Measurements from ENCODE around the gene EEF1AKMT3.

EEF1AKMT3 gene

DNA sequence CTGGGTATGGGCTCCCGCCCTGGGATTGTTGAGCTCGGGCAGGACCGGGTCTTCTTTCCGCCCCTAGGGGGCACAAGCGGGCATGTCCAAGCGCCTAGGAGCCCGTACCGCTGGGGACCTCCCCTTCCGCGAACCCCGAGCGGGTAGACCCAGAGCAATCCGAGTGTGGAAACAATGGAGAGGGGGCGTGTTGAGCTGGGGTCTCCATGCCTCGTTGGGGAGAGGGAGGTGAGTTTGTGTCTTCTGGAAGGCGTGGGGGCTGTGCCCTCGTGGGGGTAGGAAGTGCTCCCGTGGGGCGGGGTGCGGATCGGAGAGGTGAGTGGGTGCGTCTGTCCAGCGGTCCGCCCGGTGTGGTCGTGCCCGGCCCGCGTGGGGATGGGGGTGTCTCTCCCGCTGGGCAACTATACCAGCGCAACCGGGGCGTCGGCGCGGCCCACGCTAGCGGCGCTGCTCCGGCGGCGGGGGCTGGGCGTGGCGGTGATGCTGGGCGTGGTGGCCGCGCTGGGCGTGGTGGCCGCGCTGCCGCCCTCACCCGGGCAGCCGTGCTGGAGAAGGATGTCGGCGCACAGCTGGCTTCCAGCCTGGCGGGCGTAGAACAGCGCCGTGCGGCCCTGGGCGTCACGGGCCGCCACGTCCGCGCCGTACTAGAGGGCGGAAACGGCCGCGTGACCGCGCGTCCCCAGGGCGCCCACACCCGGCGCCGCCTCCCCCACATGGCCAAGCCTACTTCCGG is 46.1 kb upstream of the EEF1AKMT3 start:
- Histone ChIP-seq H3K9ac (ENCODE audit: low read depth, low read length) (no peak overlapping the region), H3K4me1 (ENCODE audit: insufficient read depth, low read length) (no peaks in the 10 kb centered on the region), H3K27me3 (ENCODE audit: insufficient read depth, low read length, poor library complexity) (no peaks in the 10 kb centered on the region), H3K9me3 (ENCODE audit: insufficient read depth, low read length, severe bottlenecking) (no peaks in the 10 kb centered on the region), H3K79me2 (ENCODE audit: insufficient read depth, low read length) (no peaks in the 10 kb centered on the region), H2AFZ (ENCODE audit: low read depth, low read length) (no peak overlapping the region), H3K36me3 (ENCODE audit: insufficient read depth, low read length) (peaks cover 50% of the 10 kb centered on the region), H3K4me2 (ENCODE audit: insufficient read depth, low read length) (no peak overlapping the region), H3K4me3 (ENCODE audit: low read depth in 1 of 2, low read length in 2 of 2) (no peak overlapping the region), H3K27ac (ENCODE audit: low read length) (no peak overlapping the region), H4K20me1 (ENCODE audit: insufficient read depth, low read length) (no peaks in the 10 kb centered on the region; the same call in none of the 2 replicates)
- DNase-seq (no peak), ATAC-seq (ENCODE audit: insufficient read depth, low read depth) (no peak)
- TF ChIP-seq EZH2 (IDR thresholded peaks at IDR 0.05; ENCODE audit: borderline replicate concordance, low read depth, low read length, severe bottlenecking) = no peak
- peak; percentile 41 for TF ChIP-seq CTCF (IDR thresholded peaks at IDR 0.05; ENCODE audit: borderline replicate concordance, extremely low read depth, low read length, poor library complexity, severe bottlenecking)

DNA sequence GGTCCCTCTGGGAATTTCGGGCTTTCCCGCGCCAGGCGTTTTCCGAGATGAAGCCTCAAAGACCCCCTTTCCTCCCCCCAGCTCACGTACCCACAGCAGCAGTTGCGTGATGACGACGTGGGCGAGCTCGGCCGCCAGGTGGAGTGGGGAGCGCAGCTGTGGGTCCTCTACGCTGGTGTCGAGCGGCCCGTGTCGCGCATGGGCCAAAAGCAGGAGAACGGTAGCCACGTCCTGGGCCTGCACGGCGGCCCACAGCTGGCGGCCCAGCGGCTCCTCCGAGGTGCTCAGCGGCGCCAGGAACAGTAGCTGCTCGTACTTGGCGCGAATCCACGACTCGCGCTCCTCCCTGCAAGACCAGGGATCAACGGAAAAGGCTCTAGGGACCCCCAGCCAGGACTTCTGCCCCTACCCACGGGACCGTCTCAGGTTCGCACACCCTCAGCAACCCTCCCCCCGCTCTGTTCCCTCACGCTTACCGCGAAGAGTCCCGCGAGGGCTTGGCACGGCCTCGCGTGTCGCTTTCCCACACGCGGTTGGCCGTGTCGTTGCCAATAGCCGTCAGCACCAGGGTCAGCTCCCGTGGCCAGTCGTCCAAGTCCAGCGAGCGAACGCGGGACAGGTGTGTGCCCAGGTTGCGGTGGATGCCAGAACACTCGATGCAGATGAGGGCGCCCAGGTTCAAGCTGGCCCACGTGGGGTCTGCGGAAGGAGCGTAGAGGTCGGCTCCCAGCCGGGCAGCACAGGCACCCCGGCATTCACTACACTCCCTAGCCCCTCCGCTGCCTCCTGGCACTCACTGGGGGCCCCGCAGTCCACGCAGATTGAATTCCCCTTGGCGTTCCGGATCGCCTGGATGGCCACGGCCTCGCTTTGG is 45.3 kb upstream of the EEF1AKMT3 start:
- Histone ChIP-seq H3K9ac (ENCODE audit: low read depth, low read length) (no peak overlapping the region), H2AFZ (ENCODE audit: low read depth, low read length) (no peak overlapping the region), H3K27me3 (ENCODE audit: insufficient read depth, low read length, poor library complexity) (no peaks in the 10 kb centered on the region), H4K20me1 (ENCODE audit: insufficient read depth, low read length) (no peaks in the 10 kb centered on the region; the same call in none of the 2 replicates), H3K36me3 (ENCODE audit: insufficient read depth, low read length) (peaks cover 50% of the 10 kb centered on the region), H3K79me2 (ENCODE audit: insufficient read depth, low read length) (no peaks in the 10 kb centered on the region), H3K4me1 (ENCODE audit: insufficient read depth, low read length) (no peaks in the 10 kb centered on the region), H3K4me3 (ENCODE audit: low read depth in 1 of 2, low read length in 2 of 2) (no peak overlapping the region), H3K4me2 (ENCODE audit: insufficient read depth, low read length) (no peak overlapping the region), H3K9me3 (ENCODE audit: insufficient read depth, low read length, severe bottlenecking) (no peaks in the 10 kb centered on the region), H3K27ac (ENCODE audit: low read length) (no peak overlapping the region)
- no peak for ATAC-seq (ENCODE audit: insufficient read depth, low read depth)
- no peak for DNase-seq
- TF ChIP-seq EZH2 (IDR thresholded peaks at IDR 0.05; ENCODE audit: borderline replicate concordance, low read depth, low read length, severe bottlenecking) = no peak
- no peak for TF ChIP-seq CTCF (IDR thresholded peaks at IDR 0.05; ENCODE audit: borderline replicate concordance, extremely low read depth, low read length, poor library complexity, severe bottlenecking)

DNA sequence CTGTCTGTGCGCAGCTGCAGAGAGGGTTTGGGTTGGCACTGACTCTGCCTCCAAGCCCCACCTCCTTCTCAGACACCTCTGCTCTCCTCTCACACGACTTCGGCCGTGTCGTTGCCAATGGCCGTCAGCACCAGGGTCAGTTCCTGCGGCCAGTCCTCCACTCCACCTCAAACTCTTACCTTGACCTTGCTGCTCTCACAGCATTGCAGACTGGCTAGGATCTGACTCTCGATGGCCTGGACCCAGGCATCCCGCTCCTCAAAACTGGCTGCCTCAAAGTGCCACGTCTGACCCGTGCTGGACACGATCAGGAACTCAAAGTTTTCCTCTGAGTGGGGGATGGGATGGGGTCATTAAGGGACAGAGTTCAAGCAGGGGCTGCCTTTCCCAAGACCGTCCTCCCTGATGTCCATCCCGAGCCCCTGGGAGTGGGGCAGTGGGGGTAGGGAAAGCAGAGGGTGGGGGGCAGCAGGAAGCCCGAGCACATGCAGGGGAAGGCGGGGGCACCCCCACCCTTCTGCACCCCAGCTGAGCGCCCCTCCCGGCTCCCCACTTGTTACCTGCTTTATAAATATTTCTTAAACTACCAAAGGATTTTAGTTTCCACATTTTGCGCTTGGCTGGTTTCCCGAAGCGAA is 44.5 kb upstream of the EEF1AKMT3 start:
- Histone ChIP-seq H3K4me1 (ENCODE audit: insufficient read depth, low read length) (no peaks in the 10 kb centered on the region), H3K36me3 (ENCODE audit: insufficient read depth, low read length) (peaks cover 57% of the 10 kb centered on the region), H3K27me3 (ENCODE audit: insufficient read depth, low read length, poor library complexity) (no peaks in the 10 kb centered on the region), H2AFZ (ENCODE audit: low read depth, low read length) (no peak overlapping the region), H4K20me1 (ENCODE audit: insufficient read depth, low read length) (no peaks in the 10 kb centered on the region; the same call in none of the 2 replicates), H3K9me3 (ENCODE audit: insufficient read depth, low read length, severe bottlenecking) (no peaks in the 10 kb centered on the region), H3K27ac (ENCODE audit: low read length) (no peak overlapping the region), H3K79me2 (ENCODE audit: insufficient read depth, low read length) (no peaks in the 10 kb centered on the region), H3K9ac (ENCODE audit: low read depth, low read length) (no peak overlapping the region), H3K4me2 (ENCODE audit: insufficient read depth, low read length) (no peak overlapping the region), H3K4me3 (ENCODE audit: low read depth in 1 of 2, low read length in 2 of 2) (no peak overlapping the region)
- ATAC-seq (ENCODE audit: insufficient read depth, low read depth) (no peak), DNase-seq (no peak)
- TF ChIP-seq CTCF (IDR thresholded peaks at IDR 0.05; ENCODE audit: borderline replicate concordance, extremely low read depth, low read length, poor library complexity, severe bottlenecking) (no peak), EZH2 (IDR thresholded peaks at IDR 0.05; ENCODE audit: borderline replicate concordance, low read depth, low read length, severe bottlenecking) (no peak)

Measured in DND-41 (cell line).